ENCODE data around the gene ACSM3. TPM values are rescaled to one million over a fixed set of nuclear protein-coding genes. Genes with fewer than 3 reads are reported as not detected.

Gene ACSM3
- 3.6 to 5.1 TPM (median 4.3 TPM) in 5 replicates for total RNA-seq (2022; extraction: Qiagen RNA extraction)

GRCh38 chr16:20763461-20764232 lies at the start of gene ACSM3:
Gene ACSM3, plus strand, starts transcription at chr16:20764014. Its CDS starts 6,021 bp downstream, at chr16:20770035.

GRCh38 chr16:20741554-20742285 lies 22.1 kb upstream of the ACSM3 start, which contains the start of gene THUMPD1:
Gene THUMPD1, minus strand, starts transcription at chr16:20741818. Its CDS starts 79 bp downstream, at chr16:20741739.

GRCh38 chr16:20806168-20807050 lies 42.6 kb downstream of the ACSM3 start, which contains the start of the genes ERI2 and REXO5:
Gene ERI2, minus strand, starts transcription at chr16:20806472. Its CDS starts 42 bp downstream, at chr16:20806430.
Gene REXO5, plus strand, starts transcription at chr16:20806527. Its CDS starts 427 bp downstream, at chr16:20806954.

Other genes with a start within 250 kb of the ACSM3 start
- gene ACSM2B, start 187.6 kb upstream of the ACSM3 start, total RNA-seq (2022; extraction: Qiagen RNA extraction): not detected in 5 replicates
- not detected in 5 replicates for gene ACSM1, start 66.3 kb upstream of the ACSM3 start, total RNA-seq (2022; extraction: Qiagen RNA extraction)
- 21.5 to 23.2 TPM (median 22.4 TPM) in 5 replicates for gene THUMPD1, start 22.2 kb upstream of the ACSM3 start, total RNA-seq (2022; extraction: Qiagen RNA extraction)
- gene ERI2, start 42.5 kb downstream of the ACSM3 start, total RNA-seq (2022; extraction: Qiagen RNA extraction): 10.7 to 16.1 TPM (median 12.0 TPM) in 5 replicates
- 4.0 to 5.2 TPM (median 4.6 TPM) in 5 replicates for gene REXO5, start 42.5 kb downstream of the ACSM3 start, total RNA-seq (2022; extraction: Qiagen RNA extraction)
- gene DCUN1D3, start 136.3 kb downstream of the ACSM3 start, total RNA-seq (2022; extraction: Qiagen RNA extraction): 6.6 to 8.5 TPM (median 7.5 TPM) in 5 replicates
- gene LYRM1, start 136.8 kb downstream of the ACSM3 start, total RNA-seq (2022; extraction: Qiagen RNA extraction): 30.4 to 43.5 TPM (median 32.9 TPM) in 5 replicates

All from A549 treated with Mapracorat at 1 μM for 4 hours (cell line).